ENCODE data around the gene DLK1.

DLK1 gene

GRCh38 chr14:100747736-100748135 lies 21.0 kb downstream of the DLK1 start:
- H3K27ac ChIP-seq, result no peak overlapping the region
- TF ChIP-seq ZFX (IDR thresholded peaks at IDR 0.05; ENCODE audit: borderline replicate concordance) (no peak), CTCF (IDR thresholded peaks at IDR 0.05) (no peak)

- H3K27ac ChIP-seq, result no peak overlapping the region
- TF ChIP-seq ZFX (IDR thresholded peaks at IDR 0.05; ENCODE audit: borderline replicate concordance) (no peak), CTCF (IDR thresholded peaks at IDR 0.05) (no peak)
Observed at GRCh38 chr14:100748403-100748802, 21.7 kb downstream of the DLK1 start.

- H3K27ac ChIP-seq, result no peak overlapping the region
- TF ChIP-seq ZFX (IDR thresholded peaks at IDR 0.05; ENCODE audit: borderline replicate concordance), result no peak
- TF ChIP-seq CTCF (IDR thresholded peaks at IDR 0.05), result no peak
Observed at GRCh38 chr14:100748944-100749343, 22.3 kb downstream of the DLK1 start.

- H3K27ac ChIP-seq, result no peak overlapping the region
Observed at GRCh38 chr14:100749967-100750597, 23.4 kb downstream of the DLK1 start.

GRCh38 chr14:100750762-100751699 lies 24.3 kb downstream of the DLK1 start:
- H3K27ac ChIP-seq, result no peak overlapping the region
- TF ChIP-seq CTCF (IDR thresholded peaks at IDR 0.05), result no peak
- TF ChIP-seq ZFX (IDR thresholded peaks at IDR 0.05; ENCODE audit: borderline replicate concordance), result no peak

More at GRCh38 chr14:100749967-100750597, 23.4 kb downstream of the DLK1 start:
- TF ChIP-seq ZFX (IDR thresholded peaks at IDR 0.05; ENCODE audit: borderline replicate concordance) (no peak), CTCF (IDR thresholded peaks at IDR 0.05) (no peak)

- TF ChIP-seq ZFX (IDR thresholded peaks at IDR 0.05; ENCODE audit: borderline replicate concordance), result no peak
- TF ChIP-seq CTCF (IDR thresholded peaks at IDR 0.05), result no peak
- H3K27ac ChIP-seq, result no peak overlapping the region
Observed at GRCh38 chr14:100754020-100754419, 27.3 kb downstream of the DLK1 start.

- no peak for TF ChIP-seq CTCF (IDR thresholded peaks at IDR 0.05)
- no peak for TF ChIP-seq ZFX (IDR thresholded peaks at IDR 0.05; ENCODE audit: borderline replicate concordance)
- H3K27ac ChIP-seq, result no peak overlapping the region
Observed at GRCh38 chr14:100755649-100756048, 29.0 kb downstream of the DLK1 start.
